DMS 273 treated with DMSO at 0.1 percent for 48 hours (cell line): ENCODE measurements around the gene ILKAP.

Experiments
- DNase-seq: peaks from one replicate; lab custom pipeline; 2025; lab: John Stamatoyannopoulos, UW

The ILKAP gene

GRCh38 chr2:238124488-238125126 lies 78.9 kb downstream of the ILKAP start:
- DNase-seq: no peak

- no peak for DNase-seq
Observed at GRCh38 chr2:238123991-238124470, 79.5 kb downstream of the ILKAP start.

GRCh38 chr2:238123218-238123971 lies 80.1 kb downstream of the ILKAP start:
- DNase-seq: no peak

GRCh38 chr2:238122287-238123217 lies 80.9 kb downstream of the ILKAP start:
- no peak for DNase-seq

- no peak for DNase-seq
Observed at GRCh38 chr2:238121511-238122286, 81.8 kb downstream of the ILKAP start.

GRCh38 chr2:238120463-238121298 lies 82.8 kb downstream of the ILKAP start:
- DNase-seq: no peak
